HL-60 (cell line): ENCODE measurements around the gene RGMA.

ENCODE experiments used
- DNase-seq, 2 experiments: peaks; one replicate each; pipeline ENCODE4 v3.0.0-alpha.2; 2010 to 2020; ENCODE audit warnings: low read depth in 1 of 2, low spot score in 1 of 2
- H3K27ac ChIP-seq: fragments of 250-450 bp; sonication (Bioruptor Pico); replicated peaks from 2 replicates; pipeline ENCODE4 v1.5.1; 2020; ENCODE audit warnings: mild to moderate bottlenecking, moderate library complexity
- H3K27me3 ChIP-seq: fragments of 250-450 bp; sonication (Bioruptor Pico); 2 replicates; pipeline ENCODE4 v1.5.1; 2021; ENCODE audit warnings: mild to moderate bottlenecking, moderate library complexity; ENCODE audit not compliant: insufficient read depth, poor library complexity, severe bottlenecking
- H3K4me3 ChIP-seq: replicated peaks from 2 replicates; pipeline ENCODE4 v1.5.1; 2011; ENCODE audit warnings: mild to moderate bottlenecking, control low read depth, low read length; ENCODE audit not compliant: insufficient read depth
- GABPA ChIP-seq: IDR thresholded peaks from 2 replicates; pipeline ENCODE4 v1.6.1; 2012; ENCODE audit warnings: low read depth
- POLR2AphosphoS5 ChIP-seq: IDR thresholded peaks from 2 replicates; pipeline ENCODE4 v1.6.1; 2012; ENCODE audit warnings: low read depth
- SPI1 ChIP-seq: IDR thresholded peaks from 2 replicates; pipeline ENCODE4 v1.6.1; 2012; ENCODE audit warnings: low read depth, mild to moderate bottlenecking, borderline replicate concordance
- TF ChIP-seq, protein P1 (sequence below): IDR thresholded peaks from one replicate; pipeline ENCODE4 v1.5.1; 2011; ENCODE audit warnings: low read length, control low read depth, inconsistent platforms; ENCODE audit not compliant: insufficient read depth
- TF ChIP-seq, protein P2 (sequence below): IDR thresholded peaks from 2 replicates; pipeline ENCODE4 v1.6.1; 2012; ENCODE audit warnings: low read depth; ENCODE audit not compliant: insufficient replicate concordance

RGMA gene

GRCh38 chr15:93111451-93111850 lies 22.4 kb upstream of the RGMA start:
- TF ChIP-seq, protein P1, sequence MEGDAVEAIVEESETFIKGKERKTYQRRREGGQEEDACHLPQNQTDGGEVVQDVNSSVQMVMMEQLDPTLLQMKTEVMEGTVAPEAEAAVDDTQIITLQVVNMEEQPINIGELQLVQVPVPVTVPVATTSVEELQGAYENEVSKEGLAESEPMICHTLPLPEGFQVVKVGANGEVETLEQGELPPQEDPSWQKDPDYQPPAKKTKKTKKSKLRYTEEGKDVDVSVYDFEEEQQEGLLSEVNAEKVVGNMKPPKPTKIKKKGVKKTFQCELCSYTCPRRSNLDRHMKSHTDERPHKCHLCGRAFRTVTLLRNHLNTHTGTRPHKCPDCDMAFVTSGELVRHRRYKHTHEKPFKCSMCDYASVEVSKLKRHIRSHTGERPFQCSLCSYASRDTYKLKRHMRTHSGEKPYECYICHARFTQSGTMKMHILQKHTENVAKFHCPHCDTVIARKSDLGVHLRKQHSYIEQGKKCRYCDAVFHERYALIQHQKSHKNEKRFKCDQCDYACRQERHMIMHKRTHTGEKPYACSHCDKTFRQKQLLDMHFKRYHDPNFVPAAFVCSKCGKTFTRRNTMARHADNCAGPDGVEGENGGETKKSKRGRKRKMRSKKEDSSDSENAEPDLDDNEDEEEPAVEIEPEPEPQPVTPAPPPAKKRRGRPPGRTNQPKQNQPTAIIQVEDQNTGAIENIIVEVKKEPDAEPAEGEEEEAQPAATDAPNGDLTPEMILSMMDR, result no peak
- no peak for TF ChIP-seq GABPA
- no peak for TF ChIP-seq SPI1
- TF ChIP-seq, protein P2, sequence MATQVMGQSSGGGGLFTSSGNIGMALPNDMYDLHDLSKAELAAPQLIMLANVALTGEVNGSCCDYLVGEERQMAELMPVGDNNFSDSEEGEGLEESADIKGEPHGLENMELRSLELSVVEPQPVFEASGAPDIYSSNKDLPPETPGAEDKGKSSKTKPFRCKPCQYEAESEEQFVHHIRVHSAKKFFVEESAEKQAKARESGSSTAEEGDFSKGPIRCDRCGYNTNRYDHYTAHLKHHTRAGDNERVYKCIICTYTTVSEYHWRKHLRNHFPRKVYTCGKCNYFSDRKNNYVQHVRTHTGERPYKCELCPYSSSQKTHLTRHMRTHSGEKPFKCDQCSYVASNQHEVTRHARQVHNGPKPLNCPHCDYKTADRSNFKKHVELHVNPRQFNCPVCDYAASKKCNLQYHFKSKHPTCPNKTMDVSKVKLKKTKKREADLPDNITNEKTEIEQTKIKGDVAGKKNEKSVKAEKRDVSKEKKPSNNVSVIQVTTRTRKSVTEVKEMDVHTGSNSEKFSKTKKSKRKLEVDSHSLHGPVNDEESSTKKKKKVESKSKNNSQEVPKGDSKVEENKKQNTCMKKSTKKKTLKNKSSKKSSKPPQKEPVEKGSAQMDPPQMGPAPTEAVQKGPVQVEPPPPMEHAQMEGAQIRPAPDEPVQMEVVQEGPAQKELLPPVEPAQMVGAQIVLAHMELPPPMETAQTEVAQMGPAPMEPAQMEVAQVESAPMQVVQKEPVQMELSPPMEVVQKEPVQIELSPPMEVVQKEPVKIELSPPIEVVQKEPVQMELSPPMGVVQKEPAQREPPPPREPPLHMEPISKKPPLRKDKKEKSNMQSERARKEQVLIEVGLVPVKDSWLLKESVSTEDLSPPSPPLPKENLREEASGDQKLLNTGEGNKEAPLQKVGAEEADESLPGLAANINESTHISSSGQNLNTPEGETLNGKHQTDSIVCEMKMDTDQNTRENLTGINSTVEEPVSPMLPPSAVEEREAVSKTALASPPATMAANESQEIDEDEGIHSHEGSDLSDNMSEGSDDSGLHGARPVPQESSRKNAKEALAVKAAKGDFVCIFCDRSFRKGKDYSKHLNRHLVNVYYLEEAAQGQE, result no peak
- TF ChIP-seq POLR2AphosphoS5, result no peak
- Histone ChIP-seq H3K27me3 (peaks cover 18% of the 10 kb centered on the region), H3K4me3 (no peak overlapping the region), H3K27ac (no peak overlapping the region)
- no peak for DNase-seq

GRCh38 chr15:93110502-93111040 lies 21.6 kb upstream of the RGMA start:
- Histone ChIP-seq H3K4me3 (no peak overlapping the region), H3K27ac (no peak overlapping the region), H3K27me3 (peaks cover 18% of the 10 kb centered on the region)
- no peak for DNase-seq
- TF ChIP-seq, protein P1, result no peak
- TF ChIP-seq SPI1 (no peak), GABPA (no peak), POLR2AphosphoS5 (no peak)
- TF ChIP-seq, protein P2, result no peak

DNA sequence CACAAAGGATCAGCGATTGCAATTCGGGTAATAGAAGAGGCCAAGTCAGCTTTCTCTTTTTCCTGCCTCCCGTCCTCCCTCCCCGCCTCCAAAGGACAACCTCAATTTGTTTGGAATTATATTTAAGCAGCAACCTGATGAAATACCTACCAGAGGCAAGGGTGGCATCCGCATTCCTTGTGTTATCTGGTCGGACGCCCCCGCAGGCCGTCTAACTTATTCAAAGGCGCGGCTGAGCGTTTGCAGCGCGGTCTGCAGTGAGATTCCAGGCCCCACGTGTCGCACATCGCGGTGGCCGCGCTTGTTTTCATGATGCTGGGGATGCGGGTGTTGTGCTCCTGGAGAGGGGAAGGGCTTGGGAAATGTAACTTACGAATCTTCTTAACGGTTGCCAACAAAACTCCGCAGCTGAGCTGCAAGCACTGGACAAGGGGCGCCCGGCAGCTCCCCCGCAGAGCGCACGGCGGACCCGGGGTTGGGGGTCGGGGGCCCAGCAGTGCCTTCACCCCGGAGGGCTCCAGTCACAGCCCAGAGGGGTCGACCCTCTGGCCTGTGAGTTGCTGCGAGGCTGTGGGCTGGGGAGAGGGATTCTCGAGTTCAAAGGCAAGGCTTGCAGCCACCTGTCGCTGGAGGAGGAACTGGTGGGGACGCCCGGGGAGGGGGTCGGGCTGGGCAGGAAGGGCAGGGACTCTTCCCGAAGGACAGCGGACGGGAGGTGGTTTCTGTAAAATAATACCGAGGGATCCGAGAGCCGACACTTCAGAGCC lies 20.5 kb upstream of the RGMA start:
- no peak overlapping the region for H3K4me3 ChIP-seq
- DNase-seq, result no peak
- H3K27ac ChIP-seq, result no peak overlapping the region
- H3K27me3 ChIP-seq, result peaks cover 19% of the 10 kb centered on the region
- TF ChIP-seq POLR2AphosphoS5 (no peak), GABPA (no peak)
- TF ChIP-seq, protein P1, result no peak
- TF ChIP-seq, protein P2, result no peak
